GM23338 (cell line): ENCODE measurements around the gene MYO1D.

Experiments
- CTCF ChIP-seq, 2 experiments: fragments of 200-600 bp in 1 of 2; sonication (generic) in 1 of 2; conservative IDR thresholded peaks; 2 replicates each; pipeline versions ENCODE4 v1.5.1 to v1.6.1; 2016 to 2017; ENCODE audit warnings: antibody characterized with exemption in 2 of 2, low read depth in 2 of 2, mild to moderate bottlenecking in 2 of 2, moderate library complexity in 1 of 2
- EZH2 ChIP-seq: fragments of 200-600 bp; sonication (generic); IDR thresholded peaks from one replicate; pipeline ENCODE4 v1.8.0; 2017; ENCODE audit warnings: antibody characterized with exemption, mild to moderate bottlenecking, low read depth; ENCODE audit not compliant: unreplicated experiment

- TF ChIP-seq CTCF (conservative IDR thresholded peaks at IDR 0.05; ENCODE audit: low read depth in 2 of 2), result no peak
- TF ChIP-seq EZH2, result no peak
Measured at GRCh38 chr17:32926183-32926582, 49.3 kb upstream of the MYO1D start.
